SK-N-SH treated with all-trans-retinoic acid at 6 μM for 48 hours (cell line): ENCODE measurements around the gene NSD2.

Source experiments
- ATAC-seq: fragments of 200-7000 bp; cut with Tn5 transposase; 3 replicates; pipeline ENCODE4 v1.9.1; 2020; ENCODE audit warnings: mild to moderate bottlenecking, moderate library complexity
- ARNTL ChIP-seq: fragments of 450-650 bp; formaldehyde crosslinking; IDR thresholded peaks from 2 replicates; pipeline ENCODE4 v1.5.0; 2020; ENCODE audit warnings: low read depth, mild to moderate bottlenecking, moderate library complexity, borderline replicate concordance
- BACH2 ChIP-seq: fragments of 250-450 bp; sonication (Bioruptor Pico); IDR thresholded peaks from 2 replicates; pipeline ENCODE4 v1.9.0; 2021; ENCODE audit warnings: mild to moderate bottlenecking, borderline replicate concordance
- CREB5 ChIP-seq: fragments of 250-450 bp; sonication (Bioruptor Pico); IDR thresholded peaks from 2 replicates; pipeline ENCODE4 v1.5.1; 2020; ENCODE audit warnings: low read depth, mild to moderate bottlenecking, moderate library complexity
- CSDC2 ChIP-seq: fragments of 250-450 bp; sonication (Bioruptor Pico); IDR thresholded peaks from 2 replicates; pipeline ENCODE4 v1.5.0; 2020; ENCODE audit warnings: mild to moderate bottlenecking, moderate library complexity
- CSRNP3 ChIP-seq: fragments of 250-450 bp; sonication (Bioruptor Pico); IDR thresholded peaks from 2 replicates; pipeline ENCODE4 v1.5.1; 2021; ENCODE audit warnings: mild to moderate bottlenecking, moderate library complexity
- ESRRG ChIP-seq: fragments of 250-450 bp; sonication (Bioruptor Pico); IDR thresholded peaks from 2 replicates; pipeline ENCODE4 v1.6.1; 2021; ENCODE audit warnings: mild to moderate bottlenecking
- ISL1 ChIP-seq: fragments of 250-450 bp; sonication (Bioruptor Pico); IDR thresholded peaks from 2 replicates; pipeline ENCODE4 v2.1.2; 2022; ENCODE audit warnings: mild to moderate bottlenecking, moderate library complexity
- OSR1 ChIP-seq: fragments of 250-450 bp; sonication (Bioruptor Pico); IDR thresholded peaks from 2 replicates; pipeline ENCODE4 v1.8.0; 2022; ENCODE audit warnings: moderate library complexity, mild to moderate bottlenecking, inconsistent platforms
- PATZ1 ChIP-seq: fragments of 250-450 bp; sonication (Bioruptor Pico); IDR thresholded peaks from 2 replicates; pipeline ENCODE4 v1.8.0; 2020; ENCODE audit warnings: mild to moderate bottlenecking, moderate library complexity, borderline replicate concordance
- POU6F1 ChIP-seq: fragments of 250-450 bp; sonication (Bioruptor Pico); IDR thresholded peaks from 2 replicates; pipeline ENCODE4 v1.8.0; 2021; ENCODE audit warnings: low read depth, mild to moderate bottlenecking, moderate library complexity, borderline replicate concordance
- PPARA ChIP-seq: fragments of 250-450 bp; sonication (Bioruptor Pico); IDR thresholded peaks from 2 replicates; pipeline ENCODE4 v1.5.0; 2020; ENCODE audit warnings: mild to moderate bottlenecking, borderline replicate concordance
- SNAI2 ChIP-seq: fragments of 250-450 bp; sonication (Bioruptor Pico); IDR thresholded peaks from 2 replicates; pipeline ENCODE4 v1.5.0; 2020; ENCODE audit warnings: mild to moderate bottlenecking, moderate library complexity
- TCF4 ChIP-seq: fragments of 250-450 bp; sonication (Bioruptor Pico); IDR thresholded peaks from 2 replicates; pipeline ENCODE4 v1.8.0; 2021; ENCODE audit warnings: mild to moderate bottlenecking, moderate library complexity, borderline replicate concordance
- TOX ChIP-seq: fragments of 250-450 bp; sonication (Bioruptor Pico); IDR thresholded peaks from 2 replicates; pipeline ENCODE4 v1.8.0; 2021; ENCODE audit warnings: mild to moderate bottlenecking, moderate library complexity, borderline replicate concordance
- ZC3H10 ChIP-seq: fragments of 250-450 bp; sonication (Bioruptor Pico); IDR thresholded peaks from 2 replicates; pipeline ENCODE4 v1.5.1; 2021; ENCODE audit warnings: mild to moderate bottlenecking, moderate library complexity
- ZFP3 ChIP-seq: fragments of 250-450 bp; sonication (Bioruptor Pico); IDR thresholded peaks from 2 replicates; pipeline ENCODE4 v1.5.0; 2020; ENCODE audit warnings: mild to moderate bottlenecking, moderate library complexity
- ZNF565 ChIP-seq: fragments of 450-650 bp; formaldehyde crosslinking; conservative IDR thresholded peaks from 2 replicates; pipeline ENCODE4 v1.5.0; 2020; ENCODE audit warnings: low read depth, mild to moderate bottlenecking, moderate library complexity
- ZNF70 ChIP-seq: fragments of 450-650 bp; formaldehyde crosslinking; IDR thresholded peaks from 2 replicates; pipeline ENCODE4 v1.5.0; 2020; ENCODE audit warnings: mild to moderate bottlenecking, moderate library complexity
- ZNF8 ChIP-seq: fragments of 450-650 bp; formaldehyde crosslinking; IDR thresholded peaks from 2 replicates; pipeline ENCODE4 v1.5.0; 2020; ENCODE audit warnings: mild to moderate bottlenecking, moderate library complexity

Gene NSD2

GRCh38 chr4:1901127-1901526 lies 29.9 kb downstream of the NSD2 start:
- TF ChIP-seq POU6F1 (CRISPR knock-in tag) (no peak), TOX (no peak), ZNF70 (CRISPR knock-in tag) (no peak), ZFP3 (CRISPR knock-in tag) (no peak), TCF4 (CRISPR knock-in tag) (no peak), CREB5 (CRISPR knock-in tag) (no peak), PPARA (no peak), CSDC2 (no peak), PATZ1 (CRISPR knock-in tag) (no peak), ZC3H10 (no peak)
- no peak for ATAC-seq

- TF ChIP-seq CSRNP3 (CRISPR knock-in tag) = no peak
- no peak for TF ChIP-seq OSR1 (CRISPR knock-in tag)
- TF ChIP-seq ZNF565 (CRISPR knock-in tag) = no peak
- TF ChIP-seq BACH2 (CRISPR knock-in tag) = no peak
- ATAC-seq = no peak
Observed at GRCh38 chr4:1902243-1902642, 31.1 kb downstream of the NSD2 start.

GRCh38 chr4:1903035-1903434 lies 31.8 kb downstream of the NSD2 start:
- no peak for ATAC-seq
- TF ChIP-seq ZC3H10 = no peak
- no peak for TF ChIP-seq ZNF8 (CRISPR knock-in tag)
- no peak for TF ChIP-seq POU6F1 (CRISPR knock-in tag)
- TF ChIP-seq ESRRG (CRISPR knock-in tag) = no peak
- TF ChIP-seq CSRNP3 (CRISPR knock-in tag) = no peak
- no peak for TF ChIP-seq ARNTL (CRISPR knock-in tag)

- no peak for ATAC-seq
- TF ChIP-seq ISL1 (CRISPR knock-in tag) (no peak), TCF4 (CRISPR knock-in tag) (no peak), CSDC2 (no peak), ZNF565 (CRISPR knock-in tag) (no peak), SNAI2 (CRISPR knock-in tag) (no peak), ZFP3 (CRISPR knock-in tag) (no peak), PATZ1 (CRISPR knock-in tag) (no peak), ZNF70 (CRISPR knock-in tag) (no peak), PPARA (no peak), CREB5 (CRISPR knock-in tag) (no peak), CSRNP3 (CRISPR knock-in tag) (no peak)
Observed at GRCh38 chr4:1904042-1904441, 32.8 kb downstream of the NSD2 start.
